ENCODE measurements around the gene CPA5. TPM values are rescaled to one million over a fixed set of nuclear protein-coding genes. Genes with fewer than 3 reads are reported as not detected.

The CPA5 gene
- total RNA-seq, 1 experiment from 2014 or later: not detected

DNA sequence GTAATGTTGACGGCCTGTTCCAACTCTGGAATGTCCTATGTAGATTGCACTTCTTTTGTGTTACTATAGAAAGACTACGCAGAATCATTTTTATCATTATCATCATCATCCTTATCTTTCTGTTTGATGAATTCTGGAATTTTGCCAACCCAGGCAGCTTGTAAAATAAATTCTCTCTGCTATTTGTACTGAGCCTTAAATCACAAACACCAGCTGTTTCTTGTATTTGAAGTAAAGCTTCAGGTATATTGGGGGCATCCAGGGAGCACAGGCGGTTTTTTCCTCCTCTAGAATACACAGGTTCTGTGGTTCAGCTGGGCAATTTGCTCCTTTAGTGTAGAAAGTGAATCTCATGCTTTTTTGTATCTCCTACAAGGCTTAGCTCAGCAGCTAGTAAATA lies 14.9 kb upstream of the CPA5 start:
- no peak for DNase-seq (ENCODE audit: low read depth)

GRCh38 chr7:130332259-130333053 lies 12.2 kb upstream of the CPA5 start:
- DNase-seq (ENCODE audit: low read depth): no peak

DNA sequence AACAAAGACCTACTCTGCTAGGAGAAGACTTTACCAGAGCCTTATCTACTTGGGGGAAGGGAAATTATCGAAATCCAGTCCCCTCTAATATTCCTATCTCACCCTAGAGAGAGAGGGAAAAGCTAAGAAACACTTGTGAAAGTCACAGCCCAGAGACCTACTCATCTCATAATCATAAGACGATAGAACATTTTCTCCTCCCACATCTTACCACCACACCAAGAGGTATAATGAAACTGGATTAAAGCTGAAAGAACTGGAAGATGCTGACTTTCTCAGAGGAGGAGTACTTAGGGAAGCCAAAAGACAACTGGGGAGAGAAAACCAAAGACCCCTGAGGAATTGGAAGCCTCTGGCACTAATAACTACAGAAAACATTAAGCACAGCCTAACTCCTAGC lies 10.8 kb upstream of the CPA5 start:
- DNase-seq (ENCODE audit: low read depth): no peak

DNA sequence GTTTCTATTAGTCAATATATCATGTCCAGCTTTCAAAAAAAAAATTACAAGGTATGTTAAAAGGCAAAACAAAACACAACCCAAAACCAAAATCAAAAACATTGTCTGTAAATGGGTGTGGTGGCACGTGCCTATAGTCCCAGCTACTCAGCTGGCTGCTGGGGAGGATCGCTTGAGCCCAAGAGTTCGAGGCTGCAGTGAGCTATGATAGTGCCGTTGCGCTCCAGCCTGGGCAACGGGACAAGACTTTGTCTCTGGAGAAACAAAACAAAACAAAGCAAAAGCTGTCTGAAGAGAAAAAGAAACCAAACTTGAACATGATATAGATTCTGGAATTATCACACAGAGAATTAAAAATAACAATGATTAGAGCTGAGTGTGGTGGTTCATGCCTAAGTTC lies 10.3 kb upstream of the CPA5 start:
- no peak for DNase-seq (ENCODE audit: low read depth)

DNA sequence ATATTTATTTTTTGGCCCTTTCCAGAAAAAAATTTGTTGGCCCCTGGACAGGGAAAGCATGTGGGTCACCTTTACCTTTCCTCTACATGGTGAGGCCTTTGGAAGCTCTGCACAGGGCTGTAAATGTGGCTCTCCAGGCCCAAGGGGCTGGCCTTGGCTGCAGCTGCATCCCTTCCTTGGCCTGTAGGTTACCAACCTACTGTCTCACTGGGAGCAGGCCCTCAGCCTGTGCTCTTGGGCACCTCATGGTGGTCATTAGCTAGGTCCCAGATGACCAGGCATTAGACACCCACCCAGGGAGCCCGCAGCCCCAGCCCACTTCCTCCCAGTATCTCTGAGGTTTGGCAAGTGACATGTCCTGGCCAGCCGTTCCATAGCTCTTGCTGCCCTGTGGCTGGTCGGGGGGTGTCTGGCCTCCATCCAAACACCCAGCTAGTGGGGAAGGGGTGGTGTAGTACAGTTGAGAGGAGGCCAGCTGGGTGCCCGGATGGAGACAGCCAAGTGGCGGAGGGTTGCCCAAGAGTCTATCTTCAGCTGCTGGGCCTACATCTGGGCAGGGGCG lies 7.1 kb upstream of the CPA5 start:
- no peak for DNase-seq (ENCODE audit: low read depth)

GRCh38 chr7:130338233-130338632 lies 6.4 kb upstream of the CPA5 start:
- DNase-seq (ENCODE audit: low read depth): no peak

DNA sequence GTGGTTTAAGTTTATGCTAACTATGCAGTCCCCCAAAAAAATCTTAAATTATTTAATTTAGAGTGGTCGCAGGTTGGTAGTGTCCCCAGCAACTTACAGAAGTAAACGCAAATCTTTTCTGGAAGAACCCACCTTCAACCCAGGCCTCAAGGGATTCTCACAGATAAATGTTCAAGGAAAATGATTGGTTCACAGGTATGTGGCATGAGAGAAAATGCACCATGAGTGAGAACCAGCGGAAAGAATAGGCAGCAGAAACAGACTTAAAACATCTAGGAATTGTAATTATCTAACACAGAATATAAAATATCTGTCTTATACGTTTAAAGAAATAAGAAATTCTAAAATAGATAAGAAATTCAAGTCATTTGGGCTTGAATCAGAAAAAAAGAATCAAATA lies 2.7 kb upstream of the CPA5 start:
- no peak for DNase-seq (ENCODE audit: low read depth)

GRCh38 chr7:130342701-130343380 lies 1.8 kb upstream of the CPA5 start:
- DNase-seq (ENCODE audit: low read depth): no peak

DNA sequence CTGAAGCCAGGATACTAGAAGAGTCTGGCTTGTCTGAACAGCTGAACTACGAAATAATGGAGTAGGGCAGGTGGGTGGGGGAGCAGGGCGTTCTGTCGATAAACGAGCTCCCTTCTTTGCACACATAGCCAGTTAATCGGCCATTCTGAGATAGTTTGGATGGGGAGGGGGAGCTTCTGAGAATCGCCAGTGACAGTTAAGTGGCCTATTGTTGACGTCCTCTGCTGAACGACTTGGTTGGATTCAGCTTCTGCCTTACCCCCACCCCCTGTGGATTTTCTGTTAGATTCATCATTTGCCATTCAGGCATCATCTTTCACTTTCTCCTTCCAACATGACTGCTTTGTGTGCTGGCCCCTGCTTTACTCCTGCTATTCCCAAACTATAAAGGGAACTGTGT lies 520 bp downstream of the CPA5 start:
- DNase-seq (ENCODE audit: low read depth): no peak

DNA sequence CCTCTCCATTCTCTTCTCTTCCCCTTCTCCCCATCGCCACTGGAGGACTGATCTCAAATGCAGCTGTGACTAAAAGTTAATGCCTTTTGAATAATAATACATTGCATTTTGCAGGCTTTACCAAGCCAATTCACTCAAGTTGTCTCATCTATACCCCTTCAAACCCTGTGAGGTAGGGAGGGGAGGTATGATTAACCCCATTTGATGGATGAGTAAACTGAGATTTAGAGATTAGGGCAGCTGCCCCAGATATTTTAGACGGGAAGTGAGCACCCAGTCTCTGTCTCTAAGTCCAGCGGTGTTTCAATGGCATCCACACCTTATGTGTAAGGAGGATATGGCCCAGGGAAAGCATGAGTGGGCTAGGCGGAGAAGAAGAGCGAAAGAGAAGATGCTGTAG lies 1.1 kb downstream of the CPA5 start:
- DNase-seq (ENCODE audit: low read depth): no peak

DNA sequence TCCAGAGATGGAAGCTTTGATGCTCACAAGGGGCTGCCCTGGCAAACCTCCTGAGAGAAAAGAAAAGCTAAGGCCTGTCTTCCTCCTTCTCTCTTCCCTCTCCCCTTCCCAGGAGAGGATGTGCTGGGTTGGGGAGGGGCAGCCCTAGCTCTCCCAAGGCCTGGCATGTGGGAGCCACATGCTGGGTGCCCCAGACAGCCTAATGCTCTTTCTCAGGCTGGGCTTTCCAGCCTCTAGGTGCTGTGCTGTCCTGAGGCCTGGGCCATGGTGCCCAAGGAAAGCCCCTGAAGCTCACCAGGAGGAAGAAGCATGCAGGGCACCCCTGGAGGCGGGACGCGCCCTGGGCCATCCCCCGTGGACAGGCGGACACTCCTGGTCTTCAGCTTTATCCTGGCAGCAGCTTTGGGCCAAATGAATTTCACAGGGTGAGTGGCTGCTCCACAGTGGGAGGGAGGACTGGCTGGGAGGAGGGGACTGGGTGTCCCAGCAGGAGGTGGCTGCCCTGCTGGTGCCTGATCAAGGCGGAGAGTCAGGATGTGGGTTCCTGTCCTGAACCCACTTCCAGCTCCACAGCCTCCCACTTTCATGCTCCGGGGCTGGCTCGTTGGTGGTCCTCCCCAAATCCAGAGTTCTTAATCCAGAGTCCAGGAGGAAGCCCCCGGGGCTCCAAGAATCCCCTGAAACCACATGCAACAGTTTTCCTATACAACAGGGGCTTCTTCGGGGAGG lies 1.7 kb downstream of the CPA5 start:
- DNase-seq (ENCODE audit: low read depth): no peak

DNA sequence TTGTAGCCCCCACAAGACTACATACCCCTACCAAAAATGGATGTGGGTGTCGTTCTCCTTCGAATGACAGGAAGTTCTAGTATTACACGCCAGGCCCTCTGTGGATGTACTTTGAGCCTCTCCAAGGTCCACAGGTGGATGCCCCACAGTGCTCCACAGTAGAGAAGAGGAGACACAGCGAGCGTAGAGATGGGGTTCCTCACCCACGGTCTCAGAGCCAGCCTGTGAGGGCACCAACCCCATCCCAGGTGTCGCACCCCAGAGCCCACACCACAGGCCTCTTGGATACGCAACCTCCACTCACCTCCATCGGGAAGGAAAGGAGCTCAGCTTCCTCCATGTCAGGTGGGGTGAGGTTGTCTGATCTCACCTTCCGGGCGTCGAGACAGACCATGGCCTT lies 2.3 kb downstream of the CPA5 start:
- no peak for DNase-seq (ENCODE audit: low read depth)

DNA sequence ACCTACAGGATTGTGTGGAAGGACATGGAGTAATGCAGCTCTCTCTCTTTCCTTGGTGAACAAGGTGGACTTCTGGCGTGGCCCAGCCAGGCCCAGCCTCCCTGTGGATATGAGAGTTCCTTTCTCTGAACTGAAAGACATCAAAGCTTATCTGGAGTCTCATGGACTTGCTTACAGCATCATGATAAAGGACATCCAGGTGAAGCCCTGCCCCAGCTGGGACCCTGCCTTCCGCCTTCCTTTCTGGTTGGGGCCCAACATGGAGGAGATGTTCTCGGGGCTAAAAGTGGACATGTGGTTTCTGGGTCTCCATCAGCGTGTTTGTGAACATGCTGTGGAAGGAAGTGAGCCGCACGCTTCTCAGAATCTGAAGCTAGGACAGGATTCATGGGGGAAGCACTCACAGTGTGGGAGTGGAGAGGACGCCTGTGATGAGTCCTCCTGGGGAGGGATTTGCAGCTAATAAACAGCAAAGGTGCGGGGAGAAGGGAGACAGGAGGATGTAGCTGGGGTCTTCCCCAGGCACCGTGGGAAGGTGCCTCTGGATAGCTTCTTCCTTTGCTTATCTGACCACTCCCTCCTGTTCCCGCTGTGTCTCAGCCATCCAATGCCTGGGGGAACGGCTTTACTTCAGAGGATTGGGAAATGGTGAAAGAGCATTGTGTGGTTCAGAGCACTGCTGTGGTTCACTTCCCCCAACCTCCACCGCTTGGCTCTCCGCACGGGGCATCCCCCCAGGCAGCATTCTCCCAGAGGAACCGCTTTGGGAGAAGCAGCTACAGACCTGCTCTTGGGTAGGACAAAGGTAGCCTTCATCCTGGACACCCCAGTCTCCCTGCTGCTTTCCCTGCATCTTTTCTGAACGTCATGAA lies 5.5 kb downstream of the CPA5 start:
- no peak for DNase-seq (ENCODE audit: low read depth)

DNA sequence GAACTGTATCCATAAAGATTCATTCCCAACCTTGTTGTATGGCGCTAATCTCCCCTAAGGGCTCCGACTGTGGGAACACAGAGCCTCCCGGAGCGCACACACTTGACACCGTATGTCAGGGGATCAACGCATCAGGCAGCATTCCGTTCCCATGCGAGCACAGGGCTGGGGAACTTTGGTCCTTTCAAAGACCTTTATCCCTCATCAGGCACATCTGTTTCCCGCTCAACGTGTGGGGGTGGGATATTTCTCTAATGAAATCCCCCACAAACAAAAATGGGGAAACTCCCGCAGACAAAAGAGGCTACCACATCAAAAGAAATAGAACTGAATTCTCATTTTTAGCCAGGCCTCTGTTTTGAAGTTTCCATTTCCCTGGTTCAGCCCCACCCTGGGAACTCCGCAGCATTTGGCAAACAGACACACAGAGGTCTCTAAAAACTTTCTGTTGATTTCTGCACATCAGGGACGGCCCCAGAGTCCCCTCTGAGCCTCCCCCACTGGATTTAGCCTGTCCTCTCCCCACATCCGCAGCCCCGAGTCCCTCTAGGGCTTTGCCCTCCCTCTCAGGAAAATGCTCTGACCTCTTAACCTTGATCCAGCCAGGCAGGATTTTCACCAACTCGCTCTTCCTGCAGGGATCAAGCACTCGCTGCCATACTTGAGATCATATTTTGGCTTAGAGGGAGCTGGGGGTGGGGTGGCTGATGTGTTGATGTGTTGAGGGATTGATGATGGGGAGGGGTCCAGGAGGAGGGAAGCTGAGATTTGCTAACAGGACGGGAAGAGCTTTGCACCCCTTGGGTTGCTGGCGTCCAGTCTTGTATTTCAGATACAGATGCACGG lies 6.6 kb downstream of the CPA5 start:
- no peak for DNase-seq (ENCODE audit: low read depth)

GRCh38 chr7:130351791-130352090 lies 7.1 kb downstream of the CPA5 start:
- DNase-seq (ENCODE audit: low read depth): no peak

GRCh38 chr7:130352194-130353074 lies 7.8 kb downstream of the CPA5 start:
- peak; percentile 66 for DNase-seq (ENCODE audit: low read depth)

DNA sequence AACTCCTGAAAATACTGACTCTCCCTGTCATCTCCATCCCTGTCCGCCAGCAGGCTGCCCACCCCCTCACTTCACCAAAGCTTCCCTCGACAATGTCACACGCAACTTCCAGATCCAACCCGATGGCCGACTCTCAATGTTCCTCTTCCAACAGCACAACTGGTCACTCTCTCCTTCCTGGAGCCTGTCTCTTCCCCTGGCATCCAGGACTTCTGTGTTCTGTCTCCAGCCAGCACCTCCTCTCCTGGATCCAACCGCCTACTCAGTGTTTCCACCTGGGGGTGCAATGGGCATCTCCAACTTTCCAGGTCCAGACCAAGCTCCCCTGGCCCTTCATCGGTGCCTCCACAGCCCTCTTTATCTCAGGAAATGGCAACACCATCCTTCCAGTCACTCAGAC lies 8.6 kb downstream of the CPA5 start:
- no peak for DNase-seq (ENCODE audit: low read depth)

DNA sequence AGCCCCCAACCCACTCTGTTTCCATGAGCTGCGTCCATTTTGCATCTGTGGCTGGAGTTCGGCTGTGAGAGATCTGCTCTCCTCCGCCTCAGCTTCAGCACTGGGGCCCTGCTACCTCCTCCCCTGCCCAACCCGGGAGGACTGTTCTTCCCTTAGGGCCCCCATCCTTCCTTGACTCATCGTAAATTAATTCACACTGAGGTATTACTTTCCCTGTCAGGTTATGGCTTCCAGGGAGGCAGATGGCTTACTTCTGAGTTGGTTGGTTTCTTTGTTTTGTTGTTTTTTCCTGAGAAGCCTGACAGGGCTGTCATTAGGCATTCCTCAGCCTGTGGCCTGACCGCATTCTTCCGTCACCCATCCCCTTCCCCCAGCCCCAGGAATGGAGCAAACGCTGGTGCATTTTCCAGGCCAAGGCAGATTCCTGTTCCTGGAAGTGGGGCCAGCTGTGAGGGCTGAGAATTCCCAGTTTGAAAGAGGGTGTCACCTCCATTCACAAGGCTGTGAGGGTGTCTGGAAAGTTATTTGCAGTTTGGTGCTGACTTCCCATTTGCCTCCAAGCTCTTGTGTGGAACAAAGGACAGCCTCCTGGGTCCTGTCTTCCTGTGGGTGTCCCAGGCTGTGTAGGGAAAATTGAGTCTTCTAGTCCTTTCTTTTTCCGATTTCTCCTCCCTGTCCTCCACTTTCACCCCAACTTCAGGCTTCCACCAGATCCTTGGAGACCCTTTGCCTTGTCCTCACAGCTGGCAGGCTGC lies 11.7 kb downstream of the CPA5 start:
- DNase-seq (ENCODE audit: low read depth): peak; percentile 99

Measured in HT1080 (cell line).